ENCODE results near the gene LMCD1. TPM values are rescaled to one million over a fixed set of nuclear protein-coding genes. Genes with fewer than 3 reads are reported as not detected.
"Not testable (repeated sequence)": the region's sequence is repeated elsewhere in the genome, so short reads cannot be mapped to it uniquely, and the experiment has no call there.

Gene LMCD1
- total RNA-seq, 1 donor from 2014 or later, result 0.93 TPM

DNA sequence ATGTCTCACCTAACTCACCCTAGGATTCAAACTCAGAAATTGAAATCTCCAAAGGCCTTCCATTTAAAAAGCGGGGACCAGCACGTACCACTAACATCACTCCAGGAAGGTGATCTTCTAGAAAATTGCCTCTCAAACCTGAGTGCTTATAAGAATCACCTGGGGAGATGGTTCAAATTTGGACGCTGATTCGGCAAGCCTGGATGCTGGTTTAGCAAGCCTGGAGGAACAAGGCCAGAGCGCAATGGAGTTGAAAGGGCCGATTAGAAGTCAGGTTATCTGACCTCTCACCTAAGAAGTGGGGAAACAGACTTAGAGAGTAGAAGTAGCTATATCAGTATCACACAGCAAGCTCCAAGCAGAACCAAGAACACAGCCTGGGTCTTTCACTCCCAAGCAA lies 74.8 kb downstream of the LMCD1 start:
- intact Hi-C loops (cut with micrococcal nuclease), result no loop called here
- Mint-ChIP-seq H3K27me3 (no peaks in the 10 kb centered on the region), H3K4me1 (peaks cover under 1% of the 10 kb centered on the region), H3K36me3 (ENCODE audit: low read depth) (no peaks in the 10 kb centered on the region), H3K9me3 (peaks cover 3% of the 10 kb centered on the region), H3K4me3 (no peak overlapping the region), H3K27ac (no peak overlapping the region)
- DNase-seq, result no peak

DNA sequence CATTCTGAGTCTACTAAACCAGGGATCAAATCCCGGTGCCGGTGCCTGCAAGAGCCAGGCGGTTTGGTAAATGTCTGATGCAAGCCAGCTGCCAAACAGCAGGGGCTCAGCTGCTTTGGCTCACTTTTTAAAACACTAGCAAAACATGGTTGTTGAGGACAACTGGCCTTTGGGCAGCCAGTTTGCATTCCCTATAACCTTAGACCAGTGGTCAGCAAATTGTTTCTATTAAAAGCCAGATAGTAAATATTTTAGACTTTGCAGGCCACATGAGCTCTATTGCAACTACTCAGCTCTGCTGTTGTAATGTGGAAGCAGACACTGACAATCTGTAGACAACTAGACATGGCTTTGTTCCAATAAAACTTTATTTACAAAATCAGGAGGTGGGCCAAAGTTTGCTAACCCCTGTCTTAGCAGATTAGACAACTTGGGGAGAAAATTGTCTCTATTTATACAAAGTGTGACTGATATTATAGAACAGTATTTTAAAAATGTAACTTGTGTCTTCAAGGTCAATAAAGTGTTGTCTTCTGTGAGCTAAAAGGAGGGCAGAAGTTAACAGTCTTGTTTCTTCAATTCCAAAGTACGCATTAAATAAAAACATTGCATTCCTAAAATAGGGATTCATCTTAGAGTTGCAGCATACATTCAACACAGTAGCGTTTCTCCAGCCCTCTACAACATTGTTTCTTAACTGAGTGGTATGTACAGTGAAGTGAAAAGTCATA lies 75.4 kb downstream of the LMCD1 start:
- Mint-ChIP-seq H3K9me3 (peaks cover 3% of the 10 kb centered on the region), H3K27me3 (no peaks in the 10 kb centered on the region), H3K4me1 (no peaks in the 10 kb centered on the region), H3K4me3 (no peak overlapping the region), H3K36me3 (ENCODE audit: low read depth) (no peaks in the 10 kb centered on the region), H3K27ac (no peak overlapping the region)
- no peak for DNase-seq
- intact Hi-C loops (cut with micrococcal nuclease), result no loop called here

DNA sequence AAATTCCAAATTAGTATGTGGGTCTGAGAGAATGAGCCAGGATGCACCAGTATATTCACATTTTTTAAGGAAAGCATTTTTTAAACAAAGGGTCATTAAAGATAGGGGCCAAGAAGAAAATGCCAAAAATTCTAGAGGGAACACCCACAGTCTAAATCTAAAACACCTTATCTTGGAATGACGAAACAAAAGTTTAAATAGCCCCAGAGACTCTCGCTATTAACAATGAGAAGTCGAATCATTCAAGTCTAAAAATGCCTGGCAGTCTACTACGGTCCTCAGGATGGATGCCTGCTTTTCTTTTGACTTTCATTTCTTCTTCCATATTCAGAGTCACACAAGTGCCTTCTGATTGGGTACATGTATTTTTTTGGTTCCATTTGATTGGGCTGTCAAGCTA lies 76.7 kb downstream of the LMCD1 start:
- no peak overlapping the region for H3K4me3 Mint-ChIP-seq
- no peak for DNase-seq
- no peak overlapping the region for H3K27ac Mint-ChIP-seq
- no peaks in the 10 kb centered on the region for H3K9me3 Mint-ChIP-seq
- no peaks in the 10 kb centered on the region for H3K36me3 Mint-ChIP-seq (ENCODE audit: low read depth)
- intact Hi-C loops (cut with micrococcal nuclease), result no loop called here
- no peaks in the 10 kb centered on the region for H3K4me1 Mint-ChIP-seq
- H3K27me3 Mint-ChIP-seq, result no peaks in the 10 kb centered on the region

DNA sequence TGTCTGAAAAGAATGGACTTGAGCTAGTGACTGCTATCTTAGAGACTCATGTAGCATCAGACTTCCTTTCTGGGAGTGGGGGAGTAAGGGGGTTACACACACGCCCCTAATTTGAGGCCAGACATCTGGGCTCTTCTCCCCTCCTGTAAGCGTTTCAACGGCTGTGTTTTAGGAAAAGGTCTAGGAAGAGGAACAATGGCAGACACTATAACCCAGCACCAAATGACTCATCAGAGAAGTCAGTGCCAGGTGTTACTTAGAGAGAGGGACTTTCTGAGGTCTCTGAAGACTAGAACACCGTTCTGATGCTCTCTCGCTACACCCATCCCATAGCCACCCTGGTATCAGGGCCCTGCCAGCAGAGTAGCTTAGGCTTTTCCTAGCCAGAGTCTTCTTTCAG lies 77.5 kb downstream of the LMCD1 start:
- no peaks in the 10 kb centered on the region for H3K9me3 Mint-ChIP-seq
- no peaks in the 10 kb centered on the region for H3K36me3 Mint-ChIP-seq (ENCODE audit: low read depth)
- H3K27me3 Mint-ChIP-seq, result no peaks in the 10 kb centered on the region
- intact Hi-C loops (cut with micrococcal nuclease), result no loop called here
- H3K4me3 Mint-ChIP-seq, result no peak overlapping the region
- DNase-seq, result no peak
- H3K27ac Mint-ChIP-seq, result no peak overlapping the region
- H3K4me1 Mint-ChIP-seq, result no peaks in the 10 kb centered on the region

DNA sequence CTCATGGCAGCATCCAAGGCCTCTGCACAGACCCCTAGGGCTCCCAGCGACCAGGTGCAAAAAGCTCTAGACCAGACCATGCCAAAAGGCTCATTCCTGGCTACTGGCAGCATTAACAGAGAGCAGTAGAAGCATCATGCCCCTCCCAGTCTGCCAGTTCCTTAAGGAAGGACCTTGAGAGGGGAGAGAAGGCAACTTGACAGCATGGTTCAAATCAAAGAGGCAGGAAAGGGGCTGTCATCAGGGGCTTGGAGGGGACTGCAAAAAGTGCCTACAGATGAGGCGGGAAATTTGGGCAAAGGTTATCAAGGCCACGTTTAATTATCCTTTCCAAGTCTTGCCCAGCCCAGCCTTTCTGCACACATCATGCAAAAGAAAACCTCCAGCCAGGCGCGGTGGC lies 78.3 kb downstream of the LMCD1 start:
- no peak overlapping the region for H3K4me3 Mint-ChIP-seq
- H3K27me3 Mint-ChIP-seq, result no peaks in the 10 kb centered on the region
- no peaks in the 10 kb centered on the region for H3K4me1 Mint-ChIP-seq
- intact Hi-C loops (cut with micrococcal nuclease), result no loop called here
- DNase-seq, result no peak
- no peaks in the 10 kb centered on the region for H3K36me3 Mint-ChIP-seq (ENCODE audit: low read depth)
- H3K9me3 Mint-ChIP-seq, result no peaks in the 10 kb centered on the region
- no peak overlapping the region for H3K27ac Mint-ChIP-seq

DNA sequence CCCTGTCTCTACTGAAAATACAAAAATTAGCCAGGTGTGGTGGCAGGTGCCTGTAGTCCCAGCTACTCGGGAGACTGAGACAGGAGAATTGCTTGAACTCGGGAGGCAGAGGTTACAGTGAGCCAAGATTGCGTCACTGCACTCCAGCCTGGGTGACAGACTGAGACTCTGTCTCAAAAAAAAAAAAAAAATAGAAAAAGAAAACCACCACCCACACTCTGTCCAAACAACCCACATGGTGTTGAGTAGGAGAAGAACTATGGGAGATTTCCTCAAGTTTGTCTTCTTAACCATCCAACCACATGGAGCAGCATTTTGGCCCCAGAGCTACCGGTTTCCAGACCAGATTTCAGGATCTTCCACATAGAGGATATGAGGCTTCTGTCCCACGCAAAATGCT lies 78.8 kb downstream of the LMCD1 start:
- H3K36me3 Mint-ChIP-seq (ENCODE audit: low read depth); H3K4me3 Mint-ChIP-seq; H3K27me3 Mint-ChIP-seq; H3K27ac Mint-ChIP-seq; H3K9me3 Mint-ChIP-seq; H3K4me1 Mint-ChIP-seq; intact Hi-C loops (cut with micrococcal nuclease); DNase-seq: not testable (repeated sequence)

DNA sequence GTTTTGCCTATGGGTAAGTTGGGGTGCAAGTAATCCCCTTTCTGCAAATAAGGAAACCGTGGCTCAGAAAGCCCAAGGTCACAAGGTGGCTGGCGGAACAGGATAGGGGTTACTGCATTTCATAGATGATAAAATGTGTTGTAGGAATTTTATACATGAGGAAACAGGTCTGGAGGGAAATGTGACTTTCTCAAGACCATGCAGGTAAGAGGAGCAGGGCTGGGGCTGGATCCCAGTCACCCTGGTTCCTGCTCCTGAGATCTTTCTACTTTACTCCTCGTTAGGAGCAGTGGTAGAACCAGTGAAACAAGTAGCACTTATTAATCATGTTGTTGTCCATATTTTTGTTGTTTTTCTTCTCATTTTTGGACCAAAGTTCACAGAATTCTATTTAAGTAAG lies 79.8 kb downstream of the LMCD1 start:
- Mint-ChIP-seq H3K27ac (no peak overlapping the region), H3K9me3 (no peaks in the 10 kb centered on the region)
- intact Hi-C loops (cut with micrococcal nuclease), result no loop called here

DNA sequence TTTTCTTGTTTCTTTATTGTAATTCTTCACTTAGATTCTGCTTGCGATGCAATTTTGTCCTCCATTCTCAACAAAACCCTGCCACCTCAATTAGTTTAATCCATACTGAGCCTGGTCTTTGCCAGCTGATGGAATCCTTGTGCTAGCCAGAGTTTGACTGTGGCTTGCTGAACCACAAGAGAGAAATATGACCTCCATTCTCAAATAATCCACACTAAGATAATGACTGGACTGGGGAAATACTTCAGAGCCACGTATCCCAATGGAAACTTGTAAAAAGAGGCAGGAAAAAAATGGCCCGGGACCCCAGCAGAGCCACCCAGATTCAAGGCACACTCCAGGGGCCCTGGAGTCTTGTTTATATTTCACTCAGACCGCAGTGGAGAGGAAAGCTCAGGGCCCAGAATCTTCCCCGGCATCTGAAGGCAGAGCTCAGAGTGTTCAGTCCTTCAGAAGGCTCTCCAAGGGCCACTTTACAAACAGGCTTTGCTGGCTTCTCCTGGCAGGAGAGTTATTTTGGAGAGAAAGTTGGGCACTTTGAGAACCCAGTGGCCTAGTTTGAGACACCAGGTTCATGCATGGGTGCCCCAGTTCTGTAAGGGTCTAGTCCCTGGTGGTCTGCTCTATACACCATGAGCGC lies 80.3 kb downstream of the LMCD1 start:
- Mint-ChIP-seq H3K4me1 (no peaks in the 10 kb centered on the region), H3K36me3 (ENCODE audit: low read depth) (no peaks in the 10 kb centered on the region), H3K9me3 (no peaks in the 10 kb centered on the region), H3K27me3 (peaks cover 3% of the 10 kb centered on the region), H3K27ac (no peak overlapping the region), H3K4me3 (no peak overlapping the region)
- intact Hi-C loops (cut with micrococcal nuclease), result no loop called here
- no peak for DNase-seq

More for the DNA sequence above, 79.8 kb downstream of the LMCD1 start:
- peaks cover 3% of the 10 kb centered on the region for H3K27me3 Mint-ChIP-seq
- DNase-seq, result no peak
- no peaks in the 10 kb centered on the region for H3K4me1 Mint-ChIP-seq
- H3K36me3 Mint-ChIP-seq (ENCODE audit: low read depth), result no peaks in the 10 kb centered on the region
- H3K4me3 Mint-ChIP-seq, result no peak overlapping the region

DNA sequence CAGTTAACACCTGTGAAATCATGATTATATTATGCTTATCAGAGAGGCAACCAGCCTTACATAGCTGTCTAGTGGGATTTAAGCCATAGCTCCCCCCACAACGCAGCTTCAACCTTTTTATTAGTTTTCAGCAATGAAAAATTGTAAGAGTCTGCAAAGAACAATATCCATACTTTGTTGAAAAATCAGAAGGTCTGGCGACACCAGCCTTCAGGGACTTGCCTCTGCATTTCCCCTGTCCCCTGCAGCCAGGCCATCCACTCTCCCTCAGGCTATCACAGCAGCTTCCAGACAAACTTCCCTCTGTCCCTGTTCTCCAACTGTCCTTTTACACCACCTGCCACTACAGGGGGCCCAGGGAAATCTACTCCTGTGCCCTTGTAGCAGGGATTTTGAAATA lies 83.0 kb downstream of the LMCD1 start:
- Mint-ChIP-seq H3K27me3 (peaks cover 3% of the 10 kb centered on the region), H3K36me3 (ENCODE audit: low read depth) (no peaks in the 10 kb centered on the region), H3K27ac (no peak overlapping the region), H3K9me3 (no peaks in the 10 kb centered on the region), H3K4me3 (no peak overlapping the region), H3K4me1 (no peaks in the 10 kb centered on the region)
- no peak for DNase-seq
- intact Hi-C loops (cut with micrococcal nuclease), result no loop called here

DNA sequence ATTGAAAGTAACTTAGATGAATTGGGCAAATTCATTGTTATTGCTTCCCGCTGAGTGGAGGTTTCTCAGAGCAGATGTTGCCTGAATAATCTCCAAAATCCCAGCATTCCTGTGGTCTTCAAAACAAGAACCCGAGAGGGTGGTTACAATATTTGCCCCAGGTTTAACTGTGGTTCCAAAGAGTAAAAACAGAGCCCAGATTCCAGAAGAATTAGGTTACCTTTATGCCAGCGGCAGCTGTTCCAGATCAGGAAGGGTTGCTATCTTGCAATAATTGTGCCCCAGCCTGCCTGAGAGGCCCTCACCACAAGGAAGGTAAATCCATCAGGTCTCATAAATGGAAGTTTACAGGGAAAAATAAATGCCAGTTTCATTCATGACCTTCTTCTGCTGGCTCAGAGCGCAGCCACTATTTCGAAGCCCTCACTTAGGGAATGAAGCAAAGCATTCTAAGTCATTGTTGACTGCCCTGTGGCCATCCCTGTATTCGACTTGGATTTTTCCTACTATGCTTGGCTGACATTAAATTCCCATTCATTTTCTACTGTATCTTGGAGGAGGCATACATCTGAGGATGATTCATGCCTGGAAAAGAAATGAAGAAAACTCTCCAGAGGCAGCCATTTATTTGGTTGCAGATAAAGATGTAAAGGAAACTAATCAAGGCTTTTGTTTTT lies 88.4 kb downstream of the LMCD1 start:
- no peak overlapping the region for H3K27ac Mint-ChIP-seq
- H3K27me3 Mint-ChIP-seq, result peaks cover 3% of the 10 kb centered on the region
- no peaks in the 10 kb centered on the region for H3K36me3 Mint-ChIP-seq (ENCODE audit: low read depth)
- no peaks in the 10 kb centered on the region for H3K9me3 Mint-ChIP-seq
- no peaks in the 10 kb centered on the region for H3K4me1 Mint-ChIP-seq
- no peak for DNase-seq
- intact Hi-C loops (cut with micrococcal nuclease), result no loop called here
- no peak overlapping the region for H3K4me3 Mint-ChIP-seq

DNA sequence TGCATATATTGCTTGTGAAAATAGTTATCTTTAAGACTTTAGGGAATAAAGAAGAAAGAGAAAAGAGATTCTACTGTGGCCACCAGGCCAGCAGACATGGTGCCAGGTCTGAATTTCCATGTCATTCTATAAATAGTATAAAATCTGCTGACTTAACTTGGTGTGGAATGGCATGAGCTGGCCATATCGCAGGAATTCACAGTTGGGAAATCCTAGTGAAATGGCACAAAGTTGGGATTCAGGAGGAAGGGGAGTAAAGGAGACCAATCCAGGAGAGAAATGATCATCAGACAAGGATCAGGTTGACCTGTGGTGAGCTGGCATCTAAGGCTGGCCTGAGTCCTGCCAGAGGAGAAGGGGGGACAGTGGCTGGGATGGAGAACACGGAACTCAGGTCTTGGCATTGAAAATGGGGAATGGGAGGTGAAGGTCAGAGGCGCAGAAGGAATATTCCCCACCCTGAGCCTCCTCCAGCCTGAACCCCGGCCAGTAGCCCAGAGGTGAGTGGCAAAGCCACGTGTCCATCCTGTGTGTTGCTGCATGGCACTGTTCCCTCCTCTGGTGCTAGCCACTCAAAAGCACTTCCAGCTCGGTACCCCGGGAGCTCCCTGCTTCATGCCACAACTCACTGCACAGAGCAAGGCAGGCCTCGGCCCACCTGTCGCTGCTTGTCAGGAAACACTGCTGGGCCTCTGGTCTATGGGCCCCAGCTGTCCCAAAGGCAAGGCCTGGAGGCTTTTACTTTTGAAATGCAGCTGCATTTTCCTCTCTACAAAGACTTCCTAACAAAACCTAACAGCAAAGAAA lies 91.6 kb downstream of the LMCD1 start:
- no peak overlapping the region for H3K27ac Mint-ChIP-seq
- no peaks in the 10 kb centered on the region for H3K4me1 Mint-ChIP-seq
- no peaks in the 10 kb centered on the region for H3K27me3 Mint-ChIP-seq
- H3K9me3 Mint-ChIP-seq, result no peaks in the 10 kb centered on the region
- no peak overlapping the region for H3K4me3 Mint-ChIP-seq
- no peak for DNase-seq
- H3K36me3 Mint-ChIP-seq (ENCODE audit: low read depth), result no peaks in the 10 kb centered on the region
- intact Hi-C loops (cut with micrococcal nuclease), result no loop called here

DNA sequence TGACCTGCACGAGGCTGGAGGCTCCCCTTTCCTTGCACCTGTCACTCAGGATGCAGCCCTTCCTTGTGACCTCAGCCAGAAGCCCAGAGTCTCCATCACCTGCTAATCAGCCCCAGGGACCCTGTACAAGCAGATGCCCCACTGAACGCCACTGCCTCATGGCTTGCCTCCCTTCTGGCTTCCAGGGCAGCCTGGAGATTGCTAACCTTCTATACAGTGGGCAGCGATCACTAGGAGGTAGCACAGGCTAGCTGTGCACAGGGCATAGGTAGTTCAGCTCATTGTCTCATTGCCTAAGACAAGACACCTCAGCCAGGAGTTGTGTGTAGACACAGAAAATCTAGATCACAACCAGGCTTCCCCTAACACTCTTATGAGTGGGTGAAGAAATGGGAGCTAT lies 93.6 kb downstream of the LMCD1 start:
- H3K4me3 Mint-ChIP-seq, result no peak overlapping the region
- no peaks in the 10 kb centered on the region for H3K9me3 Mint-ChIP-seq
- H3K36me3 Mint-ChIP-seq (ENCODE audit: low read depth), result no peaks in the 10 kb centered on the region
- no peaks in the 10 kb centered on the region for H3K27me3 Mint-ChIP-seq
- no peaks in the 10 kb centered on the region for H3K4me1 Mint-ChIP-seq
- DNase-seq, result no peak
- intact Hi-C loops (cut with micrococcal nuclease), result no loop called here
- H3K27ac Mint-ChIP-seq, result no peak overlapping the region

DNA sequence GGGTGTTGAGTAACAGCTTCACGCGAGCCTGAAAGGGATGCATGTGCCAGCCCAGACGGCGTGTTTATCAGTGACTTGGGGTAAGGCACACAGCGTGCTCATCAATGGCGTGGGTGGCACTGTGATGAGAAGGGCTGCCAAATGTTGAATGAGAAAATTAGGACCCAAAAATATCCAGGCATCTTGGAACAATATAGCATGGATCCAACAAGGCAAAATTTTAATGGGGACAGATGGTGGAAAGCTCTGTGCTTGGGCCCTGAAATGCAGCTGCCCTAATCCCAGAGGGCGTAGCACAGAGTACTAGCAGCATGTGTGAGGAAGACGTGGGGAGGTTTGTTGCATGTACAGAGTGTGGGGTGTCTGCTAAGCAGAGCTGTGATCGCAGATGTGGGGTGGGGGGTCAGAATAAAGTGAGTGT lies 94.1 kb downstream of the LMCD1 start:
- DNase-seq, result no peak
- Mint-ChIP-seq H3K36me3 (ENCODE audit: low read depth) (no peaks in the 10 kb centered on the region), H3K27ac (no peak overlapping the region), H3K27me3 (no peaks in the 10 kb centered on the region), H3K4me1 (no peaks in the 10 kb centered on the region), H3K9me3 (no peaks in the 10 kb centered on the region), H3K4me3 (no peak overlapping the region)
- intact Hi-C loops (cut with micrococcal nuclease), result no loop called here
